ENCODE results near the gene AARS2. TPM values are rescaled to one million over a fixed set of nuclear protein-coding genes. Genes with fewer than 3 reads are reported as not detected.

The AARS2 gene
- total RNA-seq, 3 donors from 2014 or later = 12.5 to 21.1 (median 15.9) TPM

- no peak overlapping the region for H3K4me3 ChIP-seq
- intact Hi-C loops (cut with DNase I, micrococcal nuclease) = no loop called here
- H3K9me3 ChIP-seq = no peaks in the 10 kb centered on the region
- no peak for ATAC-seq
- DNase-seq = no peak
- peaks cover 13% of the 10 kb centered on the region for H3K4me1 ChIP-seq (ENCODE audit: low read depth)
- no peaks in the 10 kb centered on the region for H3K36me3 ChIP-seq (ENCODE audit: low read depth)
- TF ChIP-seq CTCF (IDR thresholded peaks at IDR 0.05) = no peak
These were observed 1.4 kb downstream of the AARS2 start for GRCh38 chr6:44311767-44312166.

GRCh38 chr6:44311304-44311703 is 1.8 kb downstream of the AARS2 start:
- TF ChIP-seq CTCF (IDR thresholded peaks at IDR 0.05) = no peak
- intact Hi-C loops (cut with DNase I, micrococcal nuclease) = no loop called here
- ATAC-seq (no peak), DNase-seq (no peak)
- no peak overlapping the region for H3K4me3 ChIP-seq
- H3K4me1 ChIP-seq (ENCODE audit: low read depth) = peaks cover 13% of the 10 kb centered on the region
- H3K36me3 ChIP-seq (ENCODE audit: low read depth) = no peaks in the 10 kb centered on the region
- no peaks in the 10 kb centered on the region for H3K9me3 ChIP-seq

GRCh38 chr6:44310241-44310640 is 2.9 kb downstream of the AARS2 start:
- Histone ChIP-seq H3K36me3 (ENCODE audit: low read depth) (no peaks in the 10 kb centered on the region), H3K4me3 (no peak overlapping the region), H3K4me1 (ENCODE audit: low read depth) (peaks cover 13% of the 10 kb centered on the region), H3K9me3 (no peaks in the 10 kb centered on the region)
- ATAC-seq = no peak
- no peak for DNase-seq
- intact Hi-C loops (cut with DNase I, micrococcal nuclease) = no loop called here
- TF ChIP-seq CTCF (IDR thresholded peaks at IDR 0.05) = no peak

- ATAC-seq (peak; percentile 58), DNase-seq (peak in 1 of 3 donors; percentile 40)
- TF ChIP-seq CTCF (IDR thresholded peaks at IDR 0.05) = no peak
- H3K9me3 ChIP-seq = no peaks in the 10 kb centered on the region
- no peak overlapping the region for H3K4me3 ChIP-seq
- peaks cover 13% of the 10 kb centered on the region for H3K4me1 ChIP-seq (ENCODE audit: low read depth)
- intact Hi-C loops (cut with DNase I, micrococcal nuclease) = no loop called here
- H3K36me3 ChIP-seq (ENCODE audit: low read depth) = no peaks in the 10 kb centered on the region
These were observed 3.5 kb downstream of the AARS2 start for GRCh38 chr6:44309631-44310030.

- DNase-seq (no peak), ATAC-seq (no peak)
- no peak overlapping the region for H3K4me3 ChIP-seq
- no peaks in the 10 kb centered on the region for H3K36me3 ChIP-seq (ENCODE audit: low read depth)
- no peak for TF ChIP-seq CTCF (IDR thresholded peaks at IDR 0.05)
- H3K4me1 ChIP-seq (ENCODE audit: low read depth) = peaks cover 13% of the 10 kb centered on the region
- intact Hi-C loops (cut with DNase I, micrococcal nuclease) = no loop called here
- no peaks in the 10 kb centered on the region for H3K9me3 ChIP-seq
These were observed 4.1 kb downstream of the AARS2 start for GRCh38 chr6:44309092-44309491.

- intact Hi-C loops (cut with DNase I, micrococcal nuclease) = no loop called here
- H3K9me3 ChIP-seq = no peaks in the 10 kb centered on the region
- H3K4me1 ChIP-seq (ENCODE audit: low read depth) = peaks cover 9% of the 10 kb centered on the region
- H3K4me3 ChIP-seq = no peak overlapping the region
- H3K36me3 ChIP-seq (ENCODE audit: low read depth) = no peaks in the 10 kb centered on the region
- DNase-seq (no peak), ATAC-seq (no peak)
- TF ChIP-seq CTCF (IDR thresholded peaks at IDR 0.05) = no peak
These were observed 5.9 kb downstream of the AARS2 start for GRCh38 chr6:44307217-44307616.

Measured in mucosa of descending colon (tissue), 3 donors.